Keratinocyte (primary cell): Measurements from ENCODE around the gene IFITM5.

Experiments
- CTCF ChIP-seq, 3 experiments: IDR thresholded peaks in 1 of 3; conservative IDR thresholded peaks in 1 of 3; optimal IDR thresholded peaks in 1 of 3; 2 replicates in 2 of 3; 3 replicates in 1 of 3; pipeline versions ENCODE3 to v1.5.1; 2011; ENCODE audit warnings: low read length in 3 of 3, mild to moderate bottlenecking in 3 of 3, moderate library complexity in 2 of 3, control low read depth in 1 of 3, inconsistent platforms in 1 of 3; ENCODE audit not compliant: insufficient read depth in 2 of 3; ENCODE audit errors: extremely low read depth in 1 of 3
- EZH2 ChIP-seq: IDR thresholded peaks from one replicate; pipeline ENCODE4 v1.6.1; 2012; ENCODE audit warnings: inconsistent platforms, mild to moderate bottlenecking, low read length, moderate library complexity

- TF ChIP-seq CTCF (optimal IDR thresholded peaks at IDR 0.05 in 1 of 3, IDR thresholded peaks at IDR 0.05 in 1 of 3, conservative IDR thresholded peaks at IDR 0.05 in 1 of 3; ENCODE audit: extremely low read depth in 1 of 3, insufficient read depth in 2 of 3, low read length in 3 of 3) (no peak), EZH2 (no peak)
Measured at GRCh38 chr11:293852-294661, 5.3 kb downstream of the IFITM5 start.
